ENCODE measurements around the gene TUBA1C.
"Not testable (repeated sequence)": the region's sequence is repeated elsewhere in the genome, so short reads cannot be mapped to it uniquely, and the experiment has no call there.

Gene TUBA1C
- 38.7 to 47.9 (median 43.2) reads per million in 4 donors for total RNA-seq

DNA sequence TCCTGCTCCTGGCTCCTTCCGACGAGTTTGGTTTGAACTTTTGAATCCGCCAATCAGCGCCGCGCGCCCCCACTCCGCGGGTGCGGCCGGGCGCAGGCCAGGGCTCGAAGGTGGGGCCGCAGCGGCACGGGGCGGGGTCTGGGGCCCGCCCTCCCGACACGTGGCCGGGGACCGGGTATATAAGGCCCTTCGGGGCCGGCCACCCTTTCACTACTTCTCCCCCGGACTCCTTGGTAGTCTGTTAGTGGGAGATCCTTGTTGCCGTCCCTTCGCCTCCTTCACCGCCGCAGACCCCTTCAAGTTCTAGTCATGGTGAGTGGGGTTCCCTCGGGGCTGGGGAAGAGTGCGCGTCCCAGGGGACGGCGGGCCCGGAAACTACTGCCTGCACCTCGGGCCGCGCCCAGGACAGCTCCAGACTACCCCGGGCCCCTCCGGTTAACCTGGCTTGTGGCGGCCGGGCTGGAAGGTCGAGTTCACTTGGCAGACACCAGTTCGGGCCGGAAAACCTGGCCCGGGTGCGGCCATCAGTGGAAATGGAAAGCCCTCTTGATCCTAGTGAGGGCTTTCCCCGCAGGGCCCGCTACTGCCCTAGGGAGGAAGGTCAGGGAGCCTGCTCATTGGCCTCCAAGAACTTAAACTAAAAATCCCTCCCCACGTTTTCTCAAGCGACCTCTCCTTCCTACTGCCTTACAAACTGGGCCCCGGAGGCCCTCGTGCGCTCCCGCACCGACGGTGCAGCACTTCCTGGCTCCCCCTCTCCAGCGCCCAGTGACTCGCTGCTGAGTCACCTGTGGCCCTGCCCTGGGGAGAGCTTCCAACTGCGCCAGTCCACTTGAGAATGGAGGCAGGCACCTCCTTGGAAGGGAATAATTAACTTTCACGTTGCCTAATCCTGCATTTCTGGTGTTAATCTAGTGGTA lies at the start of gene TUBA1C:
Gene TUBA1C, plus strand, starts transcription at position 210 of the 920 bp plus-strand sequence. Its CDS starts 100 bp downstream, at position 310.
- peak; percentile 70 to 92 (median 79) for DNase-seq

DNA sequence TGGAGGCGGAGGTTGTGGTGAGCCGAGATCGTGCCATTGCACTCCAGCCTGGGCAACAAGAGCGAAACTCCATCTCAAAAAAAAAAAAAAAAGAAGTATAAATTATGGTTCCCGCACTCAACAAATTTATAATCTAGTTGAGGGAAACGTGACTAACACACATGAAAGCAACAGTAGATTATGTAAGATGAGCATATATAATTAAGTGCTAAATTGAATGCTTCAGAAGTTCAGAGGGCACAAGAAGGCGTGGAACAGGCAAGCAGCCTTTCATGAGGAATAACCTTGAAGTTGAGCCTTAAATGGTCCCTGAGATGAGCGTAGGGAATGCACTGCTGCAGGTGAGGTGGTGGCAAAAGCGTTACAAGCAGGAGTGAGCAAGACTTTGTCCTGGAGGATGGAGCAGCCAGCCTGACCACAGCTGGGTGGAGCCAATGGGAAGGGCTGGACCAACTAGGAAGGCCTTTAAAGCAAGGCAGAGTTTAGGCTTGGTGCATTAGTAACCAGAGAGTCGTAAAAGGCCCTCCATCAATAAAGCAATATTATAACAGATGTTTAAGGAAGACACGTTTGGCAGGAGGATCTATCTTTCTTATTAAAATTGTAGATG lies 45.4 kb upstream of the TUBA1C start:
- DNase-seq = no peak

DNA sequence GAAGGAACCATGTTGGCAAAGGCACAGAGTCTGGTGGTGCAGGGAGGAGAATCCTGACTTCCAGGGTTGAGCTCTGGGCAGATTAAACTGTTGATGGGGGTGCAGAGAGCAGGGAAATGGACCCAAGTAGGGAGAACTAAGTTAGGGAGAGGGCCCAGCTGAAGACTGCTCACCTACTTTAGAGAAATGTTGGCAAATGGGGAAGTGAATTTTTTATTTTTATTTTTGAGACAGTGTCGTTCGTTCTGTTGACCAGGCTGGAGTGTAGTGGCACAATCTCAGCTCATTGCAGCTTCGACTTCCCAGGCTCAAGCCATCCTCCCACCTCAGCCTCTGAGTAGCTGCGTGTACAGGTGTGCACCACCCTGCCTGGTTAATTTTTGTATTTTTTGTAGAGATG lies 43.9 kb upstream of the TUBA1C start:
- no peak for DNase-seq

DNA sequence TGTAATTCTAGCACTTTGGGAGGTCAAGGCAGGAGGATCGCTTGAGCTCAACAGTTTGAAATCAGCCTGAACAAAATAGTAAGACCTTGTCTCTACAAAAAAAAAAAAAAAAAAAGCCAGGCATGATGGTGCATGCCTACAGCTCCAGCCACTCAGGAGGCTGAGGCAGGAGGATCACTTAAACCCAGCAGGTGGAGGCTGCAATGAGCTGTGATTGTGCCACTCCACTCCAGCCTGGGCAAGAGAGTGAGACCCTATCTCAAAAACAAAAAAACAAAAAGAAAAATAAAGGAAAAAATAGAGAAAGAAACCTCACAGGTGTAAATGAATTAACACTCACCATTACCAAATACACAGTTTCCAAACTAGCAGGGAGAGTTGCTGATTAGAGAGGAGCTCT lies 41.8 kb upstream of the TUBA1C start:
- no peak for DNase-seq

DNA sequence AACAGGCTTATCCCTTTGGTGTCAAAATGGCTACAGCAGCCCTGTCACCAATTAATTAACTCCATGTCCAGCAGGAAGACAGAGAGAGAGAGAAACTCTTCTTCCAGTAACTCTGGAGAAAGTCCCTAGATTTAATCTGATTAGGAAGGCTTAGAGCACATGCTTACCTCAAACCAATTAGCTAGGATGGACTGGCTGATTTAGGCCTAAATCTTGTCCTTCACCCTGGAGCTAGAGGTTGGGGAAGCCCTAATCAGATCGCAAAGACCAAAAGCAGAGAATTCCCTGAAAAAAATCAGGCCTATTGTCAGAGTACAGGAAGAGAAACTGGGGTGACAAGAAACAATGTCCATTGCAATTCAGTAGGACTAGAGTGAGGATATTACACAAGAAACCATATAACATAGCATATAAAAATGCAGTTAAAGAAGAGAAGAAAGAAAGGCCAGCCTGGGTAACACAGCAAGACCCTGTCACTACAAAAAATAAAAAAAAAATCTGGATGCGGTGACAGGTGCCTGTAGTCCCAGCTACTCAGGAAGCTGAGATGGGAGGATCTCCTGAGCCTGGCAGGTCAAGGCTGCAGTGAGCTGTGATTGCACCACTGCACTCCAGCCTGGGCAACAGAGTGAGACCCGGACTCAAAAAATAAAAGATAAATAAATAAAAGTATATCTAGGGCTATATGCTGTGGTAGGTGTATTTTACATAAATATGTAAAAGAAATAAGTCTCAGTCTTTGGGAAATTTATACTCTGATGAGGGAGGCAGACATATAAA lies 41.1 kb upstream of the TUBA1C start:
- no peak for DNase-seq

DNA sequence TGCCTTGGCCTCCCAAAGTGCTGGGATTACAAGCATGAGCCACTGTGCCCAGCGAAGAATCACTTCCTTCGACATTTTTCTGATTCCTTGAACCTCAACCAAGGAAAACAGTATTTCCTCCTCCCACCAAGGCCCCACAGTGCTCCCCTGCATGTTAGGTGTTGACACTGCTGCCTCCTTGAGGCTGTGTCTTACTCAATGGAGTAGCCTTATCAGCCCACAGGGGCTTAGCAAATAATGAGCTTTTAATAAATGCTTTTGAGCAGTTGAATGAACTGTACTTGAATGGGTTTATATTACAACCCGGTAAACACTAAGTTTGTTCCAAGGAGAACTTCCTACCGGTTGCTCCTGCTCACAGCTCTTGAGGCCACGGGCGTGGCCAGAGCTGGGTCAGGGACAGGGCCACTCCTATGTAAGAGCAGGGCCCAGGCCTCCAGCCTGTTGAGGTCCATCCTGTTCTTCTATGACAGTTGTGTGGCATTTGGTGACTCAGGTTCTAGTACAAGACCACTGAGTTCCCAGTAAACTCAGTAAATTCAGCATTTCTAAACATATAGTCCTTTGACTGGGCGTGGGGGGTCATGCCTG lies 39.2 kb upstream of the TUBA1C start:
- DNase-seq = no peak

DNA sequence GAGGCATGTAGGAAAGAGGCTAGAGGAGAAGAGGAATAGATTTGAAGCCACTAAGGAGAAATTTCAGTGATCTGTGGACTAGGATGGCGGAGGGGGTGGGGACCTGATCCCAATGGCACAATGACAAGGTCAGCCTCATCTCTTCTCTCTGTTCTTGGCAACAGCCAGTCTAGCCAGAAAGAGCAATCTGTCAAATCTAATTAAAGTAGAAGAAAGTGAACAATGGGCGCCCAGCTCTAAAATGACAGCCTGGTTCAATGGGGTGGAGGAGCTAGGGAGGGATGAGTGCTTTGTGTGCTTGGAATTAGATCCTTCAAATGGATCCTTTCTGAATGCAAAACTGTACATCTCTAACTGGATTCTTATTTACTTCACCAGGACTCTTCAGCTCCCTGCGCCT lies 37.2 kb upstream of the TUBA1C start:
- DNase-seq = no peak

DNA sequence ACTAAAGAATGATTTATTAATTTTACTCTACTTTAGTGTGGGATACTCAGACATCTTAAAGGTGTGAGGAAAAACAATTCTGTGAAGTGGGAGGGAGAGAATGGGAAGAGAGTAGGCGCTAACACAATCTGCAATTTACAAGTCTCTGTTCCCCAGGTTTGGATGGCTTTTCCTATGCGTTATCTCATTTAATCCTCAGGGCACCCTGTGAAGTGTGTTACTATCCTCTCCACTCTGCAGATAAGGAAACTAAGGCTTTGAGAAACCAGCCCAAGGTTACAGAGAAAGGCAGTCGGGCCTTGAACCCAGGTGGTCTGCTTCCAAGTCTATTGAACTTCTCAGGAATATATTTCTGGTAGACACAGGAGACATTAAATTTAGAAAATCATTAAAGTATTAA lies 36.2 kb upstream of the TUBA1C start:
- DNase-seq = no peak

DNA sequence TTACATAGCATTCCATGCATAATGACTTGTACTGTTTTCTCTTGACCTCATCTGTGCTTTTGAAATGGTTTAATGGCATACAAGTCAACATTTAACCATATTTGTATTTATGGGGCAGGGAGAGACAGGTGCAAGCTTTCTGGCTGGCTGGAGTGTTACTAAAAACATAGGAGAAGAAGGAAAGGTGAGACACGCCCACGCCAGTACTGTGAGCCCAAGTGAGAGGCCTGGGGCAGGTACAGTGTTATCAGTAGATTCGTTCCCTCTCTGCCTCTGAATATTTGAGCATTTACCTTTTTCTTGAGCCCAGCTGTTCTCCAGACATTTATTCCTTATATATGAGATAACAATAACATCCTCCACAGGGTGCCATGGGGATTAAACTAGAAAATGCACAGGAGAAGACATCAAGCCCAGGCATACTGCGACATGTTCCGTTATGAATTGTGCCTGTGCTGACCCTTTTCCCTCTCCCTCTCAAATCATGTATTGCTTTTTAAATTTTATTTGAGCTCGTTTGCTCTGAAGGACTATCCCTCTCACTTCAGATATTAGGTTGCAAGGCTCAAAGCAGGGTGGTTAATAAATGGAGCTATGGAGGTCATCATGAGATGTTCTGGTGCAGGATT lies 34.6 kb upstream of the TUBA1C start:
- no peak for DNase-seq

DNA sequence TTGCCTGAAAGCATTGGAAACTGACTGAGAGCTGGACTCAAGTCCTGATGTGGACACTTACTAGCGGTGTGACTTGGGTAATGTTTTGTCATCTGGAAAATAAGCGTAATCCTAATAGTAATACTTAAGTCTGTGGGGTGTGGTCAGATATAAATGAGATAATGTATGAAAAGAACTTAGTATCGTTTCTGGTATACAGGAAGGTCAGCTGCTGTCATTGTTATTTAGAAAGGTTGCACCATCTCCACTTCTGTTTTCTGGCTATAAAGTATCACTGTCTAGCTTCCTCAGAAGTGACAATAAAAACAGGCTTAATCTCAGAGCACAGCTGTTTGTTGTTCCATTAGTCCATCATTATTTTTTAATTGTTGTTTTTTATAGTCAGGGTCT lies 34.1 kb upstream of the TUBA1C start:
- DNase-seq = no peak

DNA sequence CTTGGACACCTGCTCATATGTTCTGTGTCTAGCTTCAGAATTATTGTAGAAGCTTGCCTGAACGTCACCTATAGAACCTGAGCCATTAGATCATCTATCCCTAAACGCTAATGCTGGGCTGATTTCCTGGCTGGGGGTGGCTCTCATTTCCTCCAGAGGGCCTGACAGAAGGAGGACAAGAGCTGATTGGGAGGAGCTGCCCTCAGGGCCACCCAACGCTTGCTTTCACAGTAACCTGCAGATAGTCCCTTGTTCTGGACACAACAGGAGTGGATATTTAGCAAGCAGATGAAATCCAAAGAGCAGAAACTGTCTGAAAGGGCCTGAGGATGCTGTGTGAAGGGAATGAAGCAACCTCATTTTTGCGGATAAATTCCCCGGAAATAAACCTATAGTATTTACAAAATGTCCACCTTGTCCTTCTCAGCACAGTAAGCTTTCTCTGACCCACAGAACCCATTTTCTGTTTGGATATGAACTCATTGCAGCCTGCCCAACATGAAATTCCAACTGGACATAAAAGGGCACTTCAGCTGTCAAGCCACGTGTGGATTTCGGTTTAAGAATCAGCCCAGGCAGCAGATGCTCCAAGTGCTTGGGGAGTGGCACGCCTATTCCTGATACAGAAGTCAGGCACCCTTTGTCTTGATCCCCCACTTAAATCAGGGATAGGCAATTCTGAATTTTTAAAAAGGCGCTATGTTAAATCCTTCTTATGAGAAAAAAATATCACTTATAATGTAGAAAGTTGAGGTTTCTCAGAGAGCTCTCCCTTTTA lies 32.8 kb upstream of the TUBA1C start:
- no peak for DNase-seq

DNA sequence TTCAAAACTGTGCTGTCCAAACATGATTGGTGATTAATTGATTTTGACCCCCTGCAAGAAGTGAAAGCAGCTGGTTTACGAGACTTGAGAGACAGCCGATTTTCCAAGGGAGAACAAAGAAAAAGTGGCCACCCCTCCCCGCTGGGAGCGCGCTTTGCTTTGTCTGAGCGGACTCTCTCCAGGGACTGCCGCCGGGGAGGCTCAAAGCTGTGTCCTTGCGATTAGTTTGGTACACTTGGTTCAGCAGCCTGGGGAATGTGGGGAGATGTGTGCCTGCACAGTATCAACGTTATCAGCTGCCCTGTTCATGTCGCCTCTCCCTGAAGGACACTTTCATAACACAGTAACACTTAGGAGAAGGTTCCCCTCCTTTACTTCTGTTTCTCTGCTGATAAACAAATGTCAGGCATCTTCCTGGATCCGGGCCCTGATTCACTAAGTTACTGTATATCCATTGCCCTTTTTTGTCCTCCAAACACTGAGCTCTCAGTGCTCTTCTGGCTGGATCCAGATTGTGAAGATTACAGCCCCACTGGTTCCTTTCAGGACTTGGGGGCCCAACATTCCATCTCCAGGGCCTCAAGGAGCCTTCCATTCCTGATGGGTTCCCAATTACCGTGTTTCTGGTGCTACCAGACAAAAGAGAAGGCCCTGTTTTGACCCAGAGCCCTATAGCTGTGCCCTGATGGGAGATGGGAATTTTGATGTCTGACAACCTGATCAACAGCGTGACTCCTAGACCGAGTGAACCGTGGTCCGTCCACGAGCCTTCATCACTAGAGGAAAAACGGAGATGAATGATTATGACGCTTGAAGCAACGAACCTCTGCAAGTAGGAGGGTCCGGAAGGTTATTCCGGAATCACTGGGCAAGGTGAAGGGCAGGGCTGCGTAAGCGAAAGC lies 31.7 kb upstream of the TUBA1C start:
- DNase-seq = no peak

DNA sequence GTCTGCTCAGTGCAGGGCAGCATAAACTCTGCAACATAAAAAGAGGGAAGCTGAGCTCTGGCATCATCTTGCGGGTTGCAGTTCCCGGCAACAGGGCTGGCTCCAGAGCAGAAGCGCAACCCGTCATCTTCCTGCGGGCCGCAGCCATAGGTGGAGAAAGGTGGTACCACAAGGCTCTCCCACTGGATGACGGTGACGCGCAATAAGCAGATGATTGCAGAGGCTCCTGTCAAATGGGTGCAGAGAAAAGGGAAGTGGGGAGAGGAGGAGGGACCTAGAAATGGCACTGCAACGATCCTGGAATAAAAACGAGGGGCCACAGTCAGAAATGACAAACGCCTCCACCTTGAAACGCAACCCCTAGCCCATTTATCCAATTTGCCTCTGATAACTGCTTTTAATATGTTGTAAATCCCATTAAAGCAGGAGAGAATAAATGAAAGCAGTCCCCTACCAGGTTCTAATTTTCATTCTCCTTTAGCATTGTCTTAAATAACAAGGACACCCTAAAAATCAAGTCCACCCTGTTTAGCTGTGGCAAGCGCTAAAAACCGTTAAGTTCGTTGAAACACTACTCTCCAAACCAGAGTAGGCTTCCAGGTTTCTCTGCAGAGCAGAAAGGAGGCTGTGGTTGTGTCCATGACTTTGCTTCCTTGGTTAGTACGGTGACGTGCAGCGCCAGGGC lies 30.9 kb upstream of the TUBA1C start:
- DNase-seq = peak in 1 of 5 donors; percentile 13

DNA sequence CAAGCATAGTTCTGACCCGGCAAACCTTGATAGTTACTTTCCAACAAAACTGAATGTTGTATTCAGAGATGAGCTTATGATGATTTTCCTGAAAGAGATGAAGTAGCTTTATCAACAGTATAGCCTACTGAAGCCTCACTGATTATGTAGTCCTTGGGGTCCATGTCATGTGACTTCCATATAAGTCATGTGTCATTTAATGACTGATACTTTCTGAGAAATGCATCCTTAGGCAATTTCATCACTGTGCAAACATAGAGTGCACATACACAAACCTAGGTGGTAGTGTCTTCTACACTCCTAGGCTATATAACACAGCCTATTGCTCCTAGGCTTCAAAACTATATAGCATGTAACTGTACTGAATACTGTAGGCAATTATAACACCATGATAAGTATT lies 28.5 kb upstream of the TUBA1C start:
- peak in 1 of 5 donors; percentile 15 for DNase-seq

DNA sequence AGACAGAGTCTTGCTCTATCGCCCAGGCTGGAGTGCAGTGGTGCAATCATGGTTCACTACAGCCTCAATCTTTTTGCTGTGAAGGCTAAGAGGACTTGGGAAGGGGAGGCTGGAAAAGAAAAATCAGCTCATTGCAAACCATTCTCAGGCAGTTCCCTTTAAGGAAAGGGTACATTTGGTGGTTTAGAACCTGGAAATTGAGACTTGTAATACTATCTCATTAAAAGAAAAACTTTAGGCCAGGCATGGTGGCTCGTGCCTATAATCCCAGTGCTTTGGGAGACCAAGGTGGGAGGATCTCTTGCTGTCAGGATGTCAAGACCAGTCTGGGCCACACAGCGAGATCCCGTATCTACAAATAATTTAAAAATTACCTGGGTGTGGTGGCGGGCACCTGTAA lies 21.3 kb upstream of the TUBA1C start:
- no peak for DNase-seq

DNA sequence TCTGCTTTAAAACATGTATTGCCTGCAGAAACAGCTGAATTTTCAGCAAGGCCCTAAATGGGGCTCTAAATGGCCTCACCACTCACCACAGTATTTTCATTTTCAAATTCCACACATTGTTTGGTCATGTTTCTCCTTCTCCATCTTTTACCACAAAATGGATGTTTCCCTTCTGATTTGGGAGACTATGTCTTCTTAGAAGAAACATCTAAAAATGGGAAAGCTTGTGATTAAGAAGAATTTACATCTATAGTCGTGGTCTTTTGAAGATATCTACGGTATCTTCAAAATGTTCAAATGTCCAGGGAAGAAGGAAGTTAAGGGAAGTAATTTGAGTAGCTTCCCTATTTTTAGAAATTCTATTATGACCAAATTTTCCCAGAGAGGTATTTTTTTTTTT lies 20.7 kb upstream of the TUBA1C start:
- no peak for DNase-seq

DNA sequence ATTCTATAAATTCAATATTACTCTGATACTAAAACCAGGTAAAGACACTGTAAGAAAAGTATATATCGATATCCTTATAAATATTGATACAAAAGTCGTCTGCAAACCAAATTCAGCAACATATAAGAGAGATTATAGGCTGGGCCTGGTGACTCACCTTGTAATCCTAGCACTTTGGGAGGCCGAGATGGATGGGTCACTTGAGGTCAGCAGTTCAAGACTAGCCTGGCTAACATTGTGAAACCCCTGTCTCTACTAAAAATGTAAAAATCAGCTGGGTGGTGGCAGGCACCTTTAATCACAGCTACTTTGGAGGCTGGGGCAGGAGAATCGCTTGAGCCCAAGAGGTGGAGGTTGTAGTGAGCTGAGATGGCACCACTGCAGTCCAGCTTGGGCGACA lies 13.5 kb upstream of the TUBA1C start:
- no peak for DNase-seq

DNA sequence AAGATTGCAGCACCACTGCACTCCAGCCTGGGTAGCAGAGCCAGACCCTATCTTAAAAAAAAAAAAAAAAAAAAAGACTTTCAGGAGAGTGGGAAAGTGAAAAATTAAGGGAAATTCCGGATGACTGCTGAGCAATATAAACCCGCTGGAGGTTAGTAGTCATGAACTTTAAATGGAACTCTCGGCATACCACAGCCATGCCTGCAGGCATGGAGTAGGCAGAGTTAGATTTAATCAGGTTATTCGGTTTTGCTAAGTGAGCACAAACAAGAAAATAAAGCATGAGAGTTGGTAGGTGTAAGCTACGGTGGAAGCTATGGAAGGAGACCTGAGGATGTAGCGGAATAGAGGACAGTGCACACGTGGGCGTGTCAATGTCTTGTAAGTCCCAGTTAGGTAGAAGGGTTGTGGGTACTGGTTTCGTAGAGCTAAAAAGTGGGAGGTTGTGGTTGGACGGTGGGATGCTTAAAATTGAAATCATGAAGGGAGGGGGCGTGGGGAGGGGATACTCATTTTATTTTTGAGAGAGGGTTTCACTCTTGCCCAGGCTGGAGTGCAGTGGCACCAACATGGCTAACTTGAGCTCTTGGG lies 11.8 kb upstream of the TUBA1C start:
- no peak for DNase-seq

DNA sequence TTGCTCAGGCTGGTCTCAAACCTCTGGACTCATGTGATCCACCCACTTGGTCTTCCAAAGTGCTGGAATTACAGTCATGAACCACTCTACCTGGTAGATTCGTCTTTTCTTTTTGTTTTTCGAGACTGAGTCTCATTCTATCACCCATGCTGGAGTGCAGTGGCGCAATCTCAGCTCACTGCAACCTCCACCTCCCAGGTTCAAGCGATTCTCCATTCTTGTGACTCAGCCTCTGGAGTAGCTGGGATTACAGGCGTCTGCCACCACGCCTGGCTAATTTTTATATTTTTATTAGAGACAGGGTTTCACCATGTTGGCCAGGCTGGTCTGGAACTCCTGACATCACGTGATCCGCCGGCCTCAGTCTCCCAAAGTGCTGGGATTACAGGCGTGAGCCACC lies 9.4 kb upstream of the TUBA1C start:
- DNase-seq = not testable (repeated sequence)
